Esophagus muscularis mucosa (tissue), 4 donors: ENCODE results near the gene FRAS1. TPM values are rescaled to one million over a fixed set of nuclear protein-coding genes. Genes with fewer than 3 reads are reported as not detected.

Source experiments
- DNase-seq: peaks from one replicate; pipeline ENCODE4 v3.0.0-alpha.2; 2017; ENCODE audit errors: extremely low spot score
- H3K27ac ChIP-seq, 4 donors: fragments of 200-600 bp; sonication (generic); replicated peaks in 1 of 4; 1 replicate in 3 of 4; 2 replicates in 1 of 4; pipeline ENCODE4 v1.5.1; 2016 to 2019; ENCODE audit warnings: mild to moderate bottlenecking in 1 of 4
- H3K27me3 ChIP-seq, 4 donors: fragments of 200-600 bp; sonication (generic); one replicate each; pipeline versions ENCODE4 v1.5.1 to v1.6.0; 2016 to 2019
- H3K36me3 ChIP-seq, 4 donors: fragments of 200-600 bp; sonication (generic); one replicate each; pipeline ENCODE4 v1.5.1; 2016 to 2019
- H3K4me1 ChIP-seq, 4 donors: fragments of 200-600 bp; sonication (generic); one replicate each; pipeline ENCODE4 v1.5.1; 2016 to 2019
- H3K4me3 ChIP-seq, 4 donors: fragments of 200-600 bp; sonication (generic); 1 replicate in 2 of 4; 2 replicates in 2 of 4; pipeline ENCODE4 v1.5.1; 2016 to 2019; ENCODE audit warnings: mild to moderate bottlenecking in 4 of 4, moderate library complexity in 1 of 4
- H3K9me3 ChIP-seq, 4 donors: fragments of 200-600 bp; sonication (generic); 1 replicate in 3 of 4; 2 replicates in 1 of 4; pipeline ENCODE4 v1.5.1; 2016 to 2019
- EP300 ChIP-seq: sonication (generic); formaldehyde crosslinking; IDR thresholded peaks from one replicate; pipeline ENCODE4 v1.6.1; 2017; ENCODE audit warnings: antibody characterized with exemption
- POLR2A ChIP-seq: fragments of 450-650 bp; IDR thresholded peaks from one replicate; pipeline ENCODE4 v1.6.1; 2017; ENCODE audit warnings: antibody characterized with exemption, moderate library complexity, mild to moderate bottlenecking, low read depth
- POLR2AphosphoS5 ChIP-seq, 2 donors: sonication (generic); formaldehyde crosslinking; IDR thresholded peaks; one replicate each; pipeline ENCODE4 v1.6.1; 2017; ENCODE audit warnings: antibody characterized with exemption in 2 of 2
- WGBS: methylation state at CpG from one replicate; pipeline ENCODE4 v1.1.5; 2018; 5-methylcytosine and 5-hydroxymethylcytosine counted together
- intact Hi-C: fragments of 100-400 bp; cut with DNase I; formaldehyde crosslinking; loops from one replicate; pipeline ENCODE4 v1.15.1; 2023
- total RNA-seq, 4 donors: library from RNA; depleted of rRNA; stranded (reverse); fragments of >200 nt; gene quantifications; one replicate each; pipeline versions ENCODE4 v1.1.0 to v1.2.1, GENCODE V29; 2016
- TF ChIP-seq, protein P1 (sequence below), 3 experiments: fragments of 200-600 bp in 2 of 3; fragments of 450-650 bp in 1 of 3; sonication (generic) in 2 of 3; IDR thresholded peaks; one replicate each; pipeline ENCODE4 v1.5.1; 2017 to 2019; ENCODE audit warnings: antibody characterized with exemption in 3 of 3, mild to moderate bottlenecking in 2 of 3, moderate library complexity in 1 of 3

Gene FRAS1
- total RNA-seq, 4 donors from 2014 or later: 5.3 to 8.7 (median 5.7) TPM

DNA sequence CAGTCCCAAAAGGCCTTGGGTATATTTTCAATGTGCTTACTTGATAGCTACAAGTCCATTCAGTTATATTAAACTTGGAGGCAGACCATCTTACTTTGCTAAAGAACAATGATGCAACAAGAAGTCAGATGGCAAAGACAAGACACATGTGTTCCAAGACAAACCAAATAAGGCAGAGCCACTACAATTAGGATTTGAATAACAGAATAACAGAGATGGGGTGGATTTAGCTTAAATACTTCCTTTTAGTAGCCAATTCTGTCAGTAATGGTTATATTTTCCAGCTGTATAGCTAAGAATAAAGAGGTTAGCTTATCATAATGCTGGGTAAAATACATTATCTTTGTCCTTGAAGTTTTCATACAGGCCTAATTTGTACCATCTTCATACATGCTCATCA is 37.7 kb upstream of the FRAS1 start:
- H3K4me1 ChIP-seq: no peaks in the 10 kb centered on the region
- no peak overlapping the region for H3K4me3 ChIP-seq

DNA sequence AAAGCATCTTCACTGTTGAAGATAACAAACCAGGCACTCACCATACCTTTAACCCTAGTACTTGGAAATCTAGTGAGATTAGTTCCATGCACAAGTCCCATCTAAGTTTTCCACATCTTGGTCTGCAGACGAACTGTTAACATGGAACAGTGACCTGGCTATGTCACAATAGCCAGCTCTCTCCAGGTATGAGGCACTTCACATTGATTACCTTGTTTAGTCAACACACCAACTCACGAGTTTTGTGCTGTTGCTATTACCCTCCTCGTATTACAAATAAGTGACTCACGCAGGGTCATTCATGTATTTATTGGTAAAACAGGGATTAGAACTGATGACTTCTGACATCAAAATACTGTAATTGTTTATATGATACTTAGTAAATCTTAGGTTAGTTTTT is 36.4 kb upstream of the FRAS1 start:
- 88% methylated on average over 4 of the region's 4 CpGs for WGBS
- Histone ChIP-seq H3K9me3 (no peaks in the 10 kb centered on the region), H3K27me3 (no peaks in the 10 kb centered on the region), H3K27ac (no peak overlapping the region), H3K4me3 (no peak overlapping the region), H3K36me3 (no peaks in the 10 kb centered on the region), H3K4me1 (no peaks in the 10 kb centered on the region)
- DNase-seq: no peak
- TF ChIP-seq POLR2AphosphoS5 (IDR thresholded peaks at IDR 0.05) (no peak), POLR2A (no peak), EP300 (no peak)
- TF ChIP-seq, protein P1, sequence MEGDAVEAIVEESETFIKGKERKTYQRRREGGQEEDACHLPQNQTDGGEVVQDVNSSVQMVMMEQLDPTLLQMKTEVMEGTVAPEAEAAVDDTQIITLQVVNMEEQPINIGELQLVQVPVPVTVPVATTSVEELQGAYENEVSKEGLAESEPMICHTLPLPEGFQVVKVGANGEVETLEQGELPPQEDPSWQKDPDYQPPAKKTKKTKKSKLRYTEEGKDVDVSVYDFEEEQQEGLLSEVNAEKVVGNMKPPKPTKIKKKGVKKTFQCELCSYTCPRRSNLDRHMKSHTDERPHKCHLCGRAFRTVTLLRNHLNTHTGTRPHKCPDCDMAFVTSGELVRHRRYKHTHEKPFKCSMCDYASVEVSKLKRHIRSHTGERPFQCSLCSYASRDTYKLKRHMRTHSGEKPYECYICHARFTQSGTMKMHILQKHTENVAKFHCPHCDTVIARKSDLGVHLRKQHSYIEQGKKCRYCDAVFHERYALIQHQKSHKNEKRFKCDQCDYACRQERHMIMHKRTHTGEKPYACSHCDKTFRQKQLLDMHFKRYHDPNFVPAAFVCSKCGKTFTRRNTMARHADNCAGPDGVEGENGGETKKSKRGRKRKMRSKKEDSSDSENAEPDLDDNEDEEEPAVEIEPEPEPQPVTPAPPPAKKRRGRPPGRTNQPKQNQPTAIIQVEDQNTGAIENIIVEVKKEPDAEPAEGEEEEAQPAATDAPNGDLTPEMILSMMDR (IDR thresholded peaks at IDR 0.05): no peak
- intact Hi-C loops: no loop called here

More for the DNA sequence above, 37.7 kb upstream of the FRAS1 start:
- no peaks in the 10 kb centered on the region for H3K27me3 ChIP-seq
- DNase-seq: no peak
- H3K36me3 ChIP-seq: no peaks in the 10 kb centered on the region
- H3K9me3 ChIP-seq: no peaks in the 10 kb centered on the region
- TF ChIP-seq POLR2AphosphoS5 (IDR thresholded peaks at IDR 0.05) (no peak), POLR2A (no peak), EP300 (no peak)
- TF ChIP-seq, protein P1 (IDR thresholded peaks at IDR 0.05): no peak
- intact Hi-C loops: no loop called here
- H3K27ac ChIP-seq: no peak overlapping the region

DNA sequence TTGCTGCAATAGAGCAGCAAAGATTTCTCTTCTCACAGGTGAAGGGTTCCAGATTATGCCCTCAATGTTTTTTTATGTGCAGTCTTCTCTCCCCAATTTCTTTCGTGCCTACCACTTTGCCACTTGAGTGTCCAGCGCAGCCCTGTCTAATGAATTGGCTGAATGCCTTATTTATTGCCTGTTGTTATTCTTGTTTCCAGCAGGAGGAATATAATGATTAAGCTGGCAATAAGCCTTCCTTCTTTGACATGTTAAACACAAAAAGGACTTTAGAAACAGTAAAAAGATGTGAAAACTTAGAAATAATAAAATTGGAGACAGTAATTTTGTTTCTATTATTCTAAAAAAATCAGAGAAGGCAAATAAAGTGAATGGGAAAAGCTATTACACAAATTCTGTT is 34.6 kb upstream of the FRAS1 start:
- no peaks in the 10 kb centered on the region for H3K4me1 ChIP-seq
- no peaks in the 10 kb centered on the region for H3K9me3 ChIP-seq
- no peaks in the 10 kb centered on the region for H3K27me3 ChIP-seq
- no peak overlapping the region for H3K4me3 ChIP-seq
- no peak overlapping the region for H3K27ac ChIP-seq
- DNase-seq: no peak
- 87% methylated on average over 2 of the region's 2 CpGs for WGBS
- TF ChIP-seq, protein P1 (IDR thresholded peaks at IDR 0.05): no peak
- TF ChIP-seq POLR2AphosphoS5 (IDR thresholded peaks at IDR 0.05) (no peak), EP300 (no peak), POLR2A (no peak)
- intact Hi-C loops: no loop called here
- H3K36me3 ChIP-seq: no peaks in the 10 kb centered on the region

DNA sequence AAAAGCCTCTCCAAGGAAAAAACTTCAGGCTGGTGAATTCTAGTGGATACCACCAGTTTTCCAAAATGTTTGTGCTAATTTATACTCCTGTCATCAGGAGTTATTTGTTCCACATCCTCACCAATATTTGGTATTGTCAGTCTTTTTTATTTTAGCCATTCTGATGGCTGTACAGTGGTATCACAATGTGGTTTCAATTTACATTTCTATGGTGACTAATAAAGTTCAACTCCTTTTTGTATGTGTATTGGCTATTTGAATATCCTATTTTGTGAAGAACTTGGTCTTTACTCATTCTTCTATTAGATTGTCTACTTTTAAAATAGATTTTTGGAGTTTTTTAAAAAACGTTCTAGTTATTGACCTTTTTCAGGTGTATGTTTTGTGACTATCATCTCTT is 33.0 kb upstream of the FRAS1 start:
- H3K27ac ChIP-seq: no peak overlapping the region
- H3K9me3 ChIP-seq: no peaks in the 10 kb centered on the region
- no peaks in the 10 kb centered on the region for H3K36me3 ChIP-seq
- H3K4me1 ChIP-seq: no peaks in the 10 kb centered on the region
- H3K27me3 ChIP-seq: no peaks in the 10 kb centered on the region
- no peak for DNase-seq
- 55% methylated on average over 1 of the region's 1 CpG for WGBS
- TF ChIP-seq POLR2AphosphoS5 (IDR thresholded peaks at IDR 0.05) (no peak), EP300 (no peak), POLR2A (no peak)
- TF ChIP-seq, protein P1 (IDR thresholded peaks at IDR 0.05): no peak
- intact Hi-C loops: no loop called here
- no peak overlapping the region for H3K4me3 ChIP-seq

DNA sequence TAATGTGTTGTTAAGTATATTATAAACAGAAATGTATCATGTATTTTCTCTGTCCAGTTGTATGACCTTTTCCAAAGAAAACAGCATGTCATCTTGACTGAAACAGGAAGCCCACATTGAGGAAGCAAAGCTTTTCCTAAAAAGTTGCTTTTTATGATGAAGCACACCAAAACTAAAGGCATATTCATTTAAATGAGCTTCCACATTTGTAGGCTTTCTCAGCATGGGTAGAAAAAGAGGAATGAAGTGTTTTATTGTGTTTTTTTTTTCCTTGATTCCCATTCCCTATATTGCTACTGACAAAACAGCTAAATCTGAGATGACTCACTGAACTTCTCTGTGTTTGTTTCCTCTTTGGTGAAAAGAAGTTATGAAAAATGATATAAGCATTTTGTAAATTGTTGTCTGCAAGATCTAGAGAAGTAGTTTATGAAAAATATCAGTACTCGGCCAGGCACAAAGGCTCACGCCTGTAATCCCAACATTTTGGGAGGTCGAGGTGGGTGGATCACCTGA is 32.5 kb upstream of the FRAS1 start:
- Histone ChIP-seq H3K36me3 (no peaks in the 10 kb centered on the region), H3K4me1 (no peaks in the 10 kb centered on the region), H3K27me3 (no peaks in the 10 kb centered on the region), H3K27ac (no peak overlapping the region), H3K4me3 (no peak overlapping the region), H3K9me3 (no peaks in the 10 kb centered on the region)
- intact Hi-C loops: no loop called here
- WGBS: 95% methylated on average over 3 of the region's 3 CpGs
- DNase-seq: no peak
- TF ChIP-seq, protein P1 (IDR thresholded peaks at IDR 0.05): no peak
- TF ChIP-seq POLR2AphosphoS5 (IDR thresholded peaks at IDR 0.05): no peak
